ENCODE data around the gene MRPL52.

- TF ChIP-seq MXI1 (IDR thresholded peaks at IDR 0.05; ENCODE audit: low read depth, low read length) (no peak), CTCF (IDR thresholded peaks at IDR 0.05 in 2 of 3, conservative IDR thresholded peaks at IDR 0.05 in 1 of 3; ENCODE audit: control insufficient read depth in 2 of 3, extremely low read depth in 1 of 3, insufficient read depth in 1 of 3, low read depth in 3 of 3, low read length in 3 of 3) (peak; percentile 73 to 77 (median 76)), EZH2 (IDR thresholded peaks at IDR 0.05; ENCODE audit: borderline replicate concordance, control insufficient read depth, low read depth, low read length) (no peak)
Observed at GRCh38 chr14:22822571-22823098, 7.1 kb upstream of the MRPL52 start.
